T-helper 2 cell treated with Interferon-gamma antibody and Interleukin-4, amounts not matched to agents 5 μg/mL and 100 μg/mL, for 36 hours (primary cell): ENCODE results near the gene MYLK.

Experiments
- DNase-seq: peaks from one replicate; pipeline ENCODE4 v3.0.0; 2021; ENCODE audit warnings: low spot score
- H3K27ac Mint-ChIP-seq: one replicate; pipeline ENCODE4 v1.8.0; 2021; ENCODE audit warnings: mild to moderate bottlenecking, mixed read lengths
- H3K27me3 Mint-ChIP-seq: one replicate; pipeline ENCODE4 v1.8.0; 2021; ENCODE audit warnings: low read depth, mixed read lengths
- H3K36me3 Mint-ChIP-seq: one replicate; pipeline ENCODE4 v1.8.0; 2021; ENCODE audit warnings: low read depth, mixed read lengths
- H3K4me1 Mint-ChIP-seq: one replicate; pipeline ENCODE4 v1.8.0; 2021; ENCODE audit warnings: low read depth, mixed read lengths
- H3K4me3 Mint-ChIP-seq: one replicate; pipeline ENCODE4 v1.8.0; 2022; ENCODE audit warnings: mild to moderate bottlenecking, moderate library complexity, mixed read lengths
- H3K9me3 Mint-ChIP-seq: one replicate; pipeline ENCODE4 v1.8.0; 2021; ENCODE audit warnings: mixed read lengths

MYLK gene

DNA sequence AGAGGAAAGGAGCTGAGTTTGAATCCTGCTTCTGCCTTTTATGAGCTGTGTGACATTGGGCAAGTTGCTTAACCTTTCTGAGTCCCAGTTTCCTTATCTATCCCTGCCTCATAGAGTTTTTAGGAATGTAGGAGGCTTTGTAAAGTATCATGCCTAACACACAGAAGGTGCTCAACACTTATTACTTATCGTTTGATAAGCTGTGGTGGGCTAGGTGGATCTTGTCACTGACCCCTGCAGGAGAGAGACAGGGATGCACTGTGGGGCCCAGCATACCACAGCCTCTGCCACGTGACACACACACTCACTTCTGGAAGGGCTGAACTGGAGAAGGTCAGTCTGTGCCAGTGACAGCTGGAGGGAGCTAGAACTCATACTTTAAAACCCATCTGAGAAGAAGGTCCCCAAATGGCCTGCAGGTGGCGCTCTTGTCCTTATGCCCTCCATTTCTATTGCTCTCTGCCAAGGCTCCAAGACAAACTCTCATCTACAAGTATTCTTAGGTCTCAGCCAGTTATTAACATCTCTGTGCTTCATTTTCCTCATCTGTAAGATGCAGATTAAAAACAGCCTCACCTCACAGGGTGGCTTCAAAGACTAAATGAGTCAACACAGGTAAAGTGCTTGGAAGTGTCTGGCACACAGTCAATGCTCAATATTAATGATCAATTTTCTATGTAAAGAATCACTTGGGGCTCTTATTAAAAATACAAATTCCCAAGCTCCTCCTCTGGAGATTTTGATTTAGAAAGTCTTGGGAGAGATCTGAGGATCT, 241.8 kb downstream of the MYLK start:
- H3K4me3 Mint-ChIP-seq, result no peak overlapping the region
- H3K4me1 Mint-ChIP-seq, result peaks cover 2% of the 10 kb centered on the region
- DNase-seq, result peak; percentile 46
- H3K27ac Mint-ChIP-seq, result no peak overlapping the region
- no peaks in the 10 kb centered on the region for H3K9me3 Mint-ChIP-seq
- H3K36me3 Mint-ChIP-seq, result no peaks in the 10 kb centered on the region
- H3K27me3 Mint-ChIP-seq, result no peaks in the 10 kb centered on the region

DNA sequence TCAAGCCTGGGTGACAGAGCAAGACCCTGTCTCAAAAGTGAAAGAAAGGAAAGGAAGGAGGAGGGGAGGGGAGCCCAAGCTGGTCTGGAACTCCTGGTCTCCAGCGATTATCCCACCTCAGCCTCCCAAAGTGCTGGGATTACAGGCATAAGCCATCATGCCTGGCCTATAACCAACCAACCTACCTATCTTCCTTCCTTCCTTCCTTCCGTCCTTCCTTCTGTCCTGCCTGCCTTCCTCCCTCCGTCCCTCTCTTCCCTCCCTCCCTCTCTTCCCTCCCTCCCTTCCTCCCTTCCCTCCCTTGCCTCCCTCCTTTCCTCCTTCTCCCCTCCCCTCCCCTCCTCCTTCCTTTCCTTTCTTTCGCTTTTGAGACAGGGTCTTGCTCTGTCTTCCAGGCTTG, 242.6 kb downstream of the MYLK start:
- Mint-ChIP-seq H3K36me3 (no peaks in the 10 kb centered on the region), H3K27me3 (no peaks in the 10 kb centered on the region), H3K4me3 (no peak overlapping the region), H3K27ac (no peak overlapping the region), H3K9me3 (no peaks in the 10 kb centered on the region), H3K4me1 (peaks cover 2% of the 10 kb centered on the region)
- no peak for DNase-seq

DNA sequence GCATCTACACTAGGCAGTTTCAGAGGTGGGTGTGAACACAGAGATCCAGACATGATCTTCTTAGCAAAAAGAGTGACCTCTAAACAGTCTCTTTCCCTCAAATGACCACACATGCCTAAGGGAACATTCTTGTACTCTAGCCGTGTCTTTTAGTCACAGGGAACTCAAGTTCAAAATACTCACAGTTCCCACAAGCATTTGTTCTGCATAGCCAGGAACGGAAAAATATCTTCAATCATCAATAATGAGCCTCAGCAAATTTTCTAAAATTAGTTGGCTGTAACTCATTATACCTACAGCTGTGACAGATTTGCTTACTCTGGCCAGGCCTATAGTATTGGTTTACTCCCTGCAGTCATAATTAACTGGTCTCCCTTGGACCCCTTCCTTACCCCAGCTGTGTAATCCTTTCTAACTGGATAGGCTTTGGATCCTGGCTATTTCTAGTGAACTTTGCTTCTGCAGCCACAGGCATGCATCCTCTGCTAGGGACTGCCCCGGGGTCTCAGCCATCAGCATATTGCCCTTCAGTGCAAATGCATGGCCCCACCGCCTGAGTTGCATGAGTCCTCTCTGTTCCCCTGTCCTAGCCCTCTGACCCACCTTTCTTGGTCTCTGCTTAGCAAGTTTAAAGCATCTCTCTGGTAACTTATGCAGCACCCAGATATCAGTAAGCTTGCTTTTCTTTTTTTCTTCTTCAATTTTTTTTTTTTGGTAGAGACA, 243.2 kb downstream of the MYLK start:
- no peaks in the 10 kb centered on the region for H3K27me3 Mint-ChIP-seq
- no peak for DNase-seq
- peaks cover 2% of the 10 kb centered on the region for H3K4me1 Mint-ChIP-seq
- H3K4me3 Mint-ChIP-seq, result no peak overlapping the region
- no peaks in the 10 kb centered on the region for H3K36me3 Mint-ChIP-seq
- no peak overlapping the region for H3K27ac Mint-ChIP-seq
- no peaks in the 10 kb centered on the region for H3K9me3 Mint-ChIP-seq

DNA sequence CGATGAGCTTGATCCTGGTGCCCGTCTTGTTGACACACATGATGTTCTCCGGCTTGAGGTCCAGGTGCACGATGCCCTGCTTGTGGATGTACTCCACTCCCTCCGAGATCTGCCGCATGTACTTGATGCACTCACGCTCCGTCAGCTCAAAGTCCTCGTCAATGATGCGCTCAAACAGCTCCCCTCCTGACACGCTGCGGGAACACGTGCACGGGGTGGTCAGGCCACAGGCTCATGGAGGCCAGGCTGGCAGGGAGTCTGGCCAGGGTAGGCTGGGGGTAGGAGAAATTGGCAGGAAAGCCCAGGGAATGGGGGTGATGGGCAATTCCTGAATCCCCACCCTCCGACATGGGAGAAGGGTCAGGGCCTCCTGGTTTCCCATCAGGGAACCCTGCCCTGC, 243.8 kb downstream of the MYLK start:
- no peak for DNase-seq
- Mint-ChIP-seq H3K9me3 (no peaks in the 10 kb centered on the region), H3K27me3 (no peaks in the 10 kb centered on the region), H3K4me1 (peaks cover 2% of the 10 kb centered on the region), H3K27ac (no peak overlapping the region), H3K36me3 (no peaks in the 10 kb centered on the region), H3K4me3 (no peak overlapping the region)

DNA sequence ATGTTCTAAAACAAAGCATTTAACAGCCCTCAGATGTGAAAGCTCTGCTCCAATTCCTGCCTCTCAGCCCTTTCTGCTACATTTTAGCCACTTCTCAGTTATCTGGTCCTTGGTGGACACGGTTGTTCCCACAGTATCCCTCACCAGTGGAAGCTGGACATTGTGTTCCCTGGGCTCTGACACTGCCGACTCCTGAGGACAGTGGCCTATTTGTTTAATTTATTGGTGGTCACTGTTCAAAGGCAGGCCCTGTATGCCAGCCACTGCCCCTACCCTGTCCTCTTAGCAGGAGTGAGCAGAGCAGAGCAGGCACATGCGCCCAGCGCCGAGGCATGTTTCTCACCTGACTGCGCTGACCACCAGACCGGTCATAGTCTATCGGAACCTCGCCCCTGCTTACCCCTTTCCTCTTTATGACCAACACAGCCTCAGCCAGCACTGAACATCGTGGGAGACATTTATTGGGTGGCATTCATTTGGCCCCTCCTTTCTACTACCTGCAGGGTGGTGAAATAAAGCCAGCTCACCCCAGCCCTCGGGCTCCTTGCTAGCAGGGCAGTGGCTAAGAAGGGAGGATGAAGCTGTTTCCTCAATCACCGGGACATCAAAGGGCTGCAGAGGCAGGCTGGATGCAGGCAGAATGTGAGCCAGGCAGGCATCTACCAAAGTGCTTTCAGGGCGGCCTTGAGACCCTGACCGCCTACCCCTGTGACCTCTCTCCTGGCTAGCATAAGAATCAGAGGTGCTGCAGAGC, 245.0 kb downstream of the MYLK start:
- Mint-ChIP-seq H3K4me3 (no peak overlapping the region), H3K9me3 (no peaks in the 10 kb centered on the region), H3K36me3 (no peaks in the 10 kb centered on the region), H3K4me1 (peaks cover 2% of the 10 kb centered on the region), H3K27ac (no peak overlapping the region), H3K27me3 (no peaks in the 10 kb centered on the region)
- DNase-seq, result no peak

DNA sequence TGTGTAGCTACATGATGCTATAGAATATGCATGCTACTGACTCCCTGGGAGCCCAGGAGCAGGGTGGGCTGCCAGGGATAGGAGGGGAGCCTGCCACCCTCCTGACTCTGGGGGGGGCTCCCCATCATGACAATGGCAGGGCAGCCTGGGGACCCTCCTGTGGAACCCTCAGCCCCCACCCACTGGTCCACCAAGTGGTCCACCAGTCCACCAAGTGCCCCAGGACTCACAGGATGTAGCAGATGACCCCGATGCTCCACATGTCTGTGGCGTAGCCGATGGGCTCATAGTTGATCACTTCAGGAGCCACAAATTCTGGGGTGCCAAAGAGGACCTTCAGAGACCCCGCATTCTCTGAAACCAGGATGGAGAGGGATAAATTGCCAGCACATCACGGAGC, 246.3 kb downstream of the MYLK start:
- Mint-ChIP-seq H3K27ac (no peak overlapping the region), H3K36me3 (no peaks in the 10 kb centered on the region), H3K4me1 (peaks cover 2% of the 10 kb centered on the region), H3K9me3 (no peaks in the 10 kb centered on the region), H3K27me3 (no peaks in the 10 kb centered on the region), H3K4me3 (no peak overlapping the region)
- DNase-seq, result no peak

DNA sequence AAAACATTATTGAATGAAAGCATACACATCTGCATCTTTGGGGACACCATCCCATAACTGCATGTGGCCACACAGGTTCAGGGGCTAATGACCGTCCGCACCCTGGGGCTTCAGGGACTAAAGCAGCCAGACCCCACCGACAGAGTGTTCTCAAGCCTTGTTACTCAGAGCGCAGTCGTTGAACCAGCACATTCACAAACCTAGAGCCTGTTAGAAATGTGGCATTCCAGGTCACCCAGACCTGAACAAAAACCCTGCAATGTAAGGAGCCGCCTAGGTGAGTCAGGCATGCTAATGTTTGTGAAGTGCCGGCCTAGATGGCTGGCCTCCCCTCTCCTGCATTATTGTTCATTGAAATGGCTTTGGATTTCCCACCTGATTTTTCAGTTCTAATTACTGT, 247.0 kb downstream of the MYLK start:
- DNase-seq, result no peak
- Mint-ChIP-seq H3K4me1 (no peaks in the 10 kb centered on the region), H3K9me3 (no peaks in the 10 kb centered on the region), H3K27ac (no peak overlapping the region), H3K27me3 (no peaks in the 10 kb centered on the region), H3K4me3 (no peak overlapping the region), H3K36me3 (no peaks in the 10 kb centered on the region)

DNA sequence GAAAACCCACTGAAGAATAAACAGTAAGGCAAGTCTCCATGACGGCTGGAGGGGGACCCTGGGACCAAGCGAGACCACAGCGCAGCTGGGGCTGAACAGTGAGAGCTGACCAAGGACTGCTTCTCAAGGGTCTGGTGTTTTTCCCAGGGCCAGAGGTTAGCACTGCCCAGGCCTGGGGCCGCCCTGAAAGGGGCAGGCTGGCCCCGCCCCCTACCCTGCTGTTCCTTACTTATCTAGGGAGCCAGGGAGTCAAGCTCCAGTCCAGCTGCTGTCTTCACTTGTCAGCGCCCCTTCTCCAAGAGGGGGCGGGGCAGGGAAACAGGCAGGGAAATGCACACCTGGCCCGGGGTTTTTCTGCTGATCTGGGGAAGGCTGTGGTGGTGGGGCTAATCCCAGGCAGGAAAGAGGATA, 247.7 kb downstream of the MYLK start:
- Mint-ChIP-seq H3K4me3 (no peak overlapping the region), H3K4me1 (no peaks in the 10 kb centered on the region), H3K27ac (no peak overlapping the region), H3K36me3 (no peaks in the 10 kb centered on the region), H3K27me3 (no peaks in the 10 kb centered on the region), H3K9me3 (no peaks in the 10 kb centered on the region)
- no peak for DNase-seq

DNA sequence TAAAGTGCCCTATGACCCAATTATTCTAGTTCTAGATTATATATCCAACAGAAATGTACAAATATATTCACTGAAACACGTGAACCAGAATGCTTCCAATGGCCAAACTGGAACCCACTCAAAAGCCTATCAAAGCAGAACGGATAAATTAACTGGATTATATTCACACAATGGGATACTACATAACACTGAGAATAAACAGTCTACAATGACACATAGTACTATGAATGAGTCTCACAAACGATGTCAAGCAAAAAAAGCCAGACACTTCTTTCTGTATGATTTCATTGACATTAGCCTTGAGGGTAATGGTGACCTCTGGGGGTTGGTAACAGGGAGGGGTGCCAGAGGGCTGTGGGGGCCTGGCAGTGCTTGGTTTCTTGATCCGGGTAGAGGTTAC, 248.4 kb downstream of the MYLK start:
- H3K9me3 Mint-ChIP-seq, result no peaks in the 10 kb centered on the region
- no peak overlapping the region for H3K27ac Mint-ChIP-seq
- no peak overlapping the region for H3K4me3 Mint-ChIP-seq
- no peaks in the 10 kb centered on the region for H3K36me3 Mint-ChIP-seq
- no peak for DNase-seq
- H3K27me3 Mint-ChIP-seq, result no peaks in the 10 kb centered on the region
- no peaks in the 10 kb centered on the region for H3K4me1 Mint-ChIP-seq

DNA sequence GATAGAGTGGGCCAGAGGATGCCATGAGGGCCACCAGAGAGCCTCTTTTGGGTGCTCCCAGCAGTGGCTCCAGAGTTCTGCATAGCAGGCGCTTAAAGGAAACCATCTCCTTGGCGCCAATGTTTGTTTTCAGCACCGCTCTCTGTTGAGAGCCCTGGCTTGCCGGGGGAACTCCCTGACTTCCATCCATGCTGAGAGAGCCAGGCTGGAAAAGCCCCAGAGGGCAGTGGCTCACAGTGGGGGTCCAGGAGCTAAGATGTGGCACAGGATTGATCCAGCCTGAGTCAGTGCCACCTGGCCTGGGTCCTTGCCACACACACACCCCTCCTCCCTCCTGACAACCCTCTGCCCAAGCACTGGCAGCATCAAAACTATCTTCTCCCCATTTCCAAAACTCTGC, 248.9 kb downstream of the MYLK start:
- Mint-ChIP-seq H3K9me3 (no peaks in the 10 kb centered on the region), H3K4me1 (no peaks in the 10 kb centered on the region), H3K4me3 (no peak overlapping the region), H3K36me3 (no peaks in the 10 kb centered on the region), H3K27me3 (no peaks in the 10 kb centered on the region), H3K27ac (no peak overlapping the region)
- no peak for DNase-seq

DNA sequence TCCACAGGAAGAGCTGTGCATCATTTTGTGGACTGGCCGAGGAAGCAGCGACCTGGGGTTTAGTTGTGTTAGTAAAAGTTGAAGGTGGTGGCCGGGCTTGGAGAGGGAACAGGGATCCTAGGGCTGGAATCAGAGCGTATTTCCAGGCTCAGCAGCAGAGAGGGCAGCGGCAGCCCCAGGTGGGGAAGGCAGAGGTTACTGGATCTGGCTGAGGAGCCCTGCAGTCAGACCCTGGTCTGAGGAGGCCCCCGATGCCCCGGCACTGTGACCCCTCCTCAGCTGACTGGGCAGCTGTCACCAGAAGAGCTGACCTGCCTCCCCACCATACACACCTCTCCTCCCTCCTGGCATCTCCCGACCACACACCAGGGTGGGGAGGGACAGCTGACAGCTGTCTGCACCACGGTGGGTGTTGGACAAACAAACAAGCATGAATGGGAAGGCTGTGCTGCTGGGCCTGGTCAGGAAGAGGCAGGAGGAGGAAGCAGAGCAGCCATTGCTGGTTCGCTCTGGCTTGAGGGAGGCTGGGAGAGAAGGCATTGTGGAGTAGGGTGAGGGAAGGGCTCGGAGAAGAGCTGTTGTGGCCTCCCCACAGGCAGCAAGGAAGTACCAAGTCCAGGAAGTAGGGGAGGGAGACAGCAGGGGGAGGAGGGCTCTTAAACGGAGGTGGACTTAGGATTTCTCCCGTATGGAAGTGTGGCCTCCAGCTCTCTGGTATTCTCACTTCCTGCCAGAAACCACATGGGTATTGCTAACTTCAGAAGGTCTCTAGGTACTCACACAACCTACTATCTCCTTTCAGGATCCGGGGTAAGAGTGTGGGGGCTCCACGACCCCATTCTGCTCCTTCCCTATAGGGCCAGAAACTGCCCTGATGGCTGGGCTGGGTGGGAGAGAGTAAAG, 249.7 kb downstream of the MYLK start:
- Mint-ChIP-seq H3K27me3 (no peaks in the 10 kb centered on the region), H3K4me1 (no peaks in the 10 kb centered on the region), H3K4me3 (no peak overlapping the region), H3K36me3 (no peaks in the 10 kb centered on the region), H3K9me3 (no peaks in the 10 kb centered on the region), H3K27ac (no peak overlapping the region)
- DNase-seq, result no peak

DNA sequence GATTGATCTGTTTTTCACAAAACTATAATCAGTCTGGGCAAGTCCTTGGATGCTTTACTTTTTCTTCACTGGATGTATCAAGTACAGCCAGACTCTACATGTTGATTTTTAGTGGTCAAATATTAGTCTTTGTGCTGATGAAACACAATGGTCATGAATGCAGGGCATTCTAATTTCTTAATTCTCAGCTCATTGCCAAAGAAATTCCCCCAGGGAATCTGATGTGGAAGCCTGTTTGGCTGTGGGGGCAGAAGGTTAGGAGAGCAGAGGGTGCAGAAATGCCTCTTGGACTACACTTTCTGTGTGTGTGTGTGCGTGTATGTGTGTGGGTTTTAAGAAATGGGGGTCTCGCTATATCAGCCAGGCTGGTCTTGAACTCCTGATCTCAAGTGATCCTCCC, 250.6 kb downstream of the MYLK start:
- H3K27me3 Mint-ChIP-seq, result no peaks in the 10 kb centered on the region
- DNase-seq, result no peak
- no peak overlapping the region for H3K4me3 Mint-ChIP-seq
- no peaks in the 10 kb centered on the region for H3K9me3 Mint-ChIP-seq
- no peaks in the 10 kb centered on the region for H3K36me3 Mint-ChIP-seq
- H3K4me1 Mint-ChIP-seq, result no peaks in the 10 kb centered on the region
- no peak overlapping the region for H3K27ac Mint-ChIP-seq

DNA sequence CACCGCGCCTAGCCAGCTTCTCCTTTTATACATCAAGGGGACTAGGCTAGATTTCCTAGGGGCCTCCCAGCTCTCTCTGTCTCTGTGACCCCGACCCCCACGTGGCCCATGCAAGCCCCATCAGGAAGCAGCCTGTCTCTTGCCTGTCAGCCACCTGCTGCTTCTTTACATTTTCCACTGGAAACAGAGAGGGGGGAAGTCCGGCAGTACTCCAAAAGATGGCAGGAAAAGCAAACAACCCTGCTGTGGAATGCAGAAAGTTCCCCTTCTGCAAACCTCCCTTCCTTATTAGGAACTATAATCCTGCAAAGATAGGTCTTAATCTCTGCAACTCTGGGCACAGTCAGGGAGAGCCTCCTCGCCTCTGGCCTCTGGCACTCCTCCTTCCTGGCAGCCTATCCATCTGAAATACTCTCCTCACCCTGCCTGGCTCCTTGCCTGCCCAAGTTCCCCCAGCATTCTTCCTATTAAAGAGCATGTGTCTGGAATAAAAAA, 251.9 kb downstream of the MYLK start:
- no peaks in the 10 kb centered on the region for H3K4me1 Mint-ChIP-seq
- no peaks in the 10 kb centered on the region for H3K36me3 Mint-ChIP-seq
- no peak overlapping the region for H3K27ac Mint-ChIP-seq
- DNase-seq, result no peak
- H3K27me3 Mint-ChIP-seq, result no peaks in the 10 kb centered on the region
- H3K4me3 Mint-ChIP-seq, result no peak overlapping the region
- no peaks in the 10 kb centered on the region for H3K9me3 Mint-ChIP-seq
